ENCODE results near the gene C1QTNF2. TPM values are rescaled to one million over a fixed set of nuclear protein-coding genes. Genes with fewer than 3 reads are reported as not detected.

The C1QTNF2 gene
- total RNA-seq, 2 experiments from 2014 or later = not detected

DNA sequence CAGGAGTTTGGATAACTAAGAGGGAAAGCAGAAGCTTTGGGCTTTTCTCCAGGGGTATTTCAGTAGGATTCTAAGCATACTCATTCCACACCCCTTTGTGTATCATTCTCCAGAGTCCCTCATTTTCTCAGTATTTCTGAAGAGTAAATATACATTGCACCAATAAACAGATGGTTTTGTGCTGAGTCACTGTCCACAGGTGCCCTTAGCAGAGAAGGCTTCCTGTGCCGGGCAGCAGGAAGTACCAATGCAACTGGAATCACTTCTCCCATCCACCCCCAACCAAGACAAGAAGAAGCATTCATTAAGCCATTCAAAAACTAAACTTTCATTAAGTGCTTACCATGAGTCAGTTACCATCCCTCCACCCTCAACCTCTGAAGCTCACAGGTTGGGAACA lies 54.5 kb downstream of the C1QTNF2 start:
- H3K4me1 Mint-ChIP-seq (ENCODE audit: low read depth) = peaks cover 5% of the 10 kb centered on the region
- H3K4me1 ChIP-seq (ENCODE audit: insufficient read depth, low read length) = peaks cover 8% of the 10 kb centered on the region
- no peak overlapping the region for H3K27ac Mint-ChIP-seq
- H3K36me3 Mint-ChIP-seq (ENCODE audit: low read depth) = no peaks in the 10 kb centered on the region
- TF ChIP-seq CTCF (IDR thresholded peaks at IDR 0.05) = no peak
- H3K27me3 ChIP-seq (ENCODE audit: control insufficient read depth in 1 of 2, insufficient read depth in 2 of 2, low read length in 2 of 2) = peaks cover 15 to 34% of the 10 kb centered on the region in 2 experiments
- intact Hi-C loops (cut with DNase I, micrococcal nuclease) = no loop called here
- POLR2A ChIA-PET = no interaction called here
- H3K9me3 Mint-ChIP-seq = no peaks in the 10 kb centered on the region
- CTCF ChIA-PET = no interaction called here
- no peaks in the 10 kb centered on the region for H3K36me3 ChIP-seq (ENCODE audit: insufficient read depth, low read length)
- H3K4me3 Mint-ChIP-seq = no peak overlapping the region
- H3K9me3 ChIP-seq (ENCODE audit: control insufficient read depth in 1 of 2, insufficient read depth in 1 of 2, low read length in 2 of 2) = no peaks in the 10 kb centered on the region
- H3K4me3 ChIP-seq (ENCODE audit: low read length) = no peak overlapping the region
- DNase-seq = no peak
- ATAC-seq (ENCODE audit: poor library complexity) = no peak
- peaks cover 58% of the 10 kb centered on the region for H3K27me3 Mint-ChIP-seq
- no peak overlapping the region for H3K27ac ChIP-seq (ENCODE audit: low read depth in 1 of 2, low read length in 2 of 2)

DNA sequence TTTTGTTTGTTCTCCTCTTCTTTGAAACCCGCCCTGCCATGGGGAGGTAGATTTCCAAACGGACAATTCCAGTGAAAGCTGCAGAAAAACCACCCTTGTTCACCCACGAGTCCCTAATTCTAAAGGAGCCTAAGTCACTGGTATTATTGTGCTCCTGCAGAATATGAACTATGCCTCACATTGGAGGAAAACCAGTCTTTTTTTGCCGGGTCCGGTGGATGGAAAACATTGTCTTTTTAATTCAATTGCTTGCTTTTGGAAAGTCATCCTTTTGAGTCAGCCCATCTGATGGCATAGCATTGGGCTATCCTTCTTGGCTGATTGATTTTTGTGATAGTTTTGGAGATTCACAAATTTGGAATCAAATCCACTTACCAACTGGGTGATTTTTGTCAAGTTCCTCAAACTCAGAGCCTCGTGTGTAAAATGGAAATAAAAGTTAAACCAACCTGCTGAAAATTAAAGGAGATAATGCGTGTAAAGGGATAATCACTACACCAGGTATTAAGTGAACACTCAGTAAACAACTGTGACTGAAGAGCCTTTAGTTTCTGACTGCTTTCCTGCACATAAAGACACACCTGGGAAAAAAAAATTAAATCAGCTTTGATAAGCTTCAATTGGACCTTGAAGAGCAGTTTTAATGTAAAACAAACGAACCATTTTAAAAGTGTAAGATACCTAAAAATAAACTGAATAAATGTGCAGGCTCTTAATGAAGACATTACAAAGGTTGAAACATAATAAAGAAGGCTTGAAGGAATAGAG lies 57.3 kb downstream of the C1QTNF2 start:
- Mint-ChIP-seq H3K4me1 (ENCODE audit: low read depth) (peaks cover 5% of the 10 kb centered on the region), H3K27ac (no peak overlapping the region), H3K9me3 (no peaks in the 10 kb centered on the region), H3K27me3 (peaks cover 74% of the 10 kb centered on the region), H3K36me3 (ENCODE audit: low read depth) (no peaks in the 10 kb centered on the region), H3K4me3 (peak overlapping the region; percentile 67)
- no peak for DNase-seq
- peaks cover 28 to 44% of the 10 kb centered on the region in 2 experiments for H3K27me3 ChIP-seq (ENCODE audit: control insufficient read depth in 1 of 2, insufficient read depth in 2 of 2, low read length in 2 of 2)
- no peaks in the 10 kb centered on the region for H3K9me3 ChIP-seq (ENCODE audit: control insufficient read depth in 1 of 2, insufficient read depth in 1 of 2, low read length in 2 of 2)
- peaks cover 8% of the 10 kb centered on the region for H3K4me1 ChIP-seq (ENCODE audit: insufficient read depth, low read length)
- no peak for ATAC-seq (ENCODE audit: poor library complexity)
- no peak overlapping the region for H3K4me3 ChIP-seq (ENCODE audit: low read length)
- no peak overlapping the region for H3K27ac ChIP-seq (ENCODE audit: low read depth in 1 of 2, low read length in 2 of 2)
- no peaks in the 10 kb centered on the region for H3K36me3 ChIP-seq (ENCODE audit: insufficient read depth, low read length)
- POLR2A ChIA-PET = no interaction called here
- intact Hi-C loops (cut with DNase I, micrococcal nuclease) = no loop called here
- CTCF ChIA-PET = no interaction called here
- no peak for TF ChIP-seq CTCF (IDR thresholded peaks at IDR 0.05)

DNA sequence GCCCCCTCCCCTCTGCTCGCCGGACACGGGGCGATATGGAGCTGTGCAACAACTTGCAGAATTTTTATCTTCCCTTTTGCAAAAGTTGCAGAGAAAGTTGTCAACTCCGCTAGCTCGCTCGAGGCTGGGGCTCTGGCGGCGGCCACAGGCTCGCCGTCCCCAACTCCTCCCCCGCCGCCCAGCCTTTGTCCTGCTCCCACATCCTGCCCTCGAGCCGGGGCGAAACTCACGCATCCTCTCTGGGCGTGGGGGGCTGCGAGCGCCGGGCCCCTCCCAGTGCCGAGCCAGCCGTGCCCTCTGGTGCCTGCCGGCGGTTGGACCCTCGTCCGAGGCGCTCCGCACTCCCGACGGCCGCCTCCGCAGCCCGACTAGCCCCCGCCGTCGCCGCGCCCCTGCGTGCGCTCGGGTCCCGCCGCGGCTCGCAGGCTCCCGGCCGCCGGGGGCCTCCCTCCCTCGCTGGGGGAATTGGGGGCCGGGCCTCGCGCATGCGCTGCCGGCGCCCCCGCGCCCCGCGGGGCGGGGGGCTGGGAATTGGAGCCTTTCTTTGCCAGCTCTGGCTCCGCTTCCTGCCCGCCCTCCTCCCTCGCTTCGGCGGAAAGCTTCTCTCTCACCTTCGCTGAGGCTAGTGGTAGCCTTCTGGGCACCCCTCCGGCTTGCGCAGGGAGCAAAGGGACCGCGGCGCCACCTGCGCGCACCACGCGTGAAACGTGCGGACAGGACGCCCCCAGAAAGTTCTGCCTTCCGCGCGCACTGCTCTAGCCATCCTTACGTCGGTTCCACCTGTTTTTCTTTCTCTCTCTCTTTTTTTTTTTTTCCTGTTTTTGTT lies 58.1 kb downstream of the C1QTNF2 start, which contains the start of gene CCNJL:
Gene CCNJL, minus strand, starts transcription at position 431 of the 826 bp plus-strand sequence. CDS start 641 bp downstream, outside the sequence.
- no peak for DNase-seq
- peak within 1 kb of the TSS; percentile 67 for H3K4me3 Mint-ChIP-seq
- POLR2A ChIA-PET = no interaction called here
- no peak for TF ChIP-seq CTCF (IDR thresholded peaks at IDR 0.05)
- peaks cover 5% of the 10 kb centered on the region for H3K4me1 Mint-ChIP-seq (ENCODE audit: low read depth)
- Histone ChIP-seq H3K36me3 (ENCODE audit: insufficient read depth, low read length) (no peaks in the 10 kb centered on the region), H3K4me1 (ENCODE audit: insufficient read depth, low read length) (peaks cover 8% of the 10 kb centered on the region), H3K9me3 (ENCODE audit: control insufficient read depth in 1 of 2, insufficient read depth in 1 of 2, low read length in 2 of 2) (no peaks in the 10 kb centered on the region), H3K4me3 (ENCODE audit: low read length) (no peak within 1 kb of the TSS), H3K27me3 (ENCODE audit: control insufficient read depth in 1 of 2, insufficient read depth in 2 of 2, low read length in 2 of 2) (peaks cover 28 to 42% of the 10 kb centered on the region in 2 experiments), H3K27ac (ENCODE audit: low read depth in 1 of 2, low read length in 2 of 2) (no peak within 1 kb of the TSS)
- H3K27ac Mint-ChIP-seq = no peak within 1 kb of the TSS
- H3K36me3 Mint-ChIP-seq (ENCODE audit: low read depth) = no peaks in the 10 kb centered on the region
- intact Hi-C loops (cut with DNase I, micrococcal nuclease) = no loop called here
- H3K27me3 Mint-ChIP-seq = peaks cover 78% of the 10 kb centered on the region
- CTCF ChIA-PET = no interaction called here
- no peak for ATAC-seq (ENCODE audit: poor library complexity)
- no peaks in the 10 kb centered on the region for H3K9me3 Mint-ChIP-seq

Measured in CD4-positive, alpha-beta T cell (primary cell).